Body of pancreas (tissue), 4 donors: Measurements from ENCODE around the gene MFSD8. TPM values are rescaled to one million over a fixed set of nuclear protein-coding genes. Genes with fewer than 3 reads are reported as not detected.
"Not testable (repeated sequence)": the region's sequence is repeated elsewhere in the genome, so short reads cannot be mapped to it uniquely, and the experiment has no call there.

Source experiments
- ATAC-seq: fragments of 150-250 bp; one replicate; pipeline ENCODE4 v1.9.1; 2016
- DNase-seq, 4 donors: peaks; one replicate each; pipeline ENCODE4 v3.0.0-alpha.2; 2019
- H3K27ac ChIP-seq, 4 donors: fragments of 200-600 bp; sonication (generic); 1 replicate in 3 of 4; 2 replicates in 1 of 4; pipeline versions ENCODE4 v1.5.1 to v1.6.1; 2016 to 2019; ENCODE audit warnings: mild to moderate bottlenecking in 1 of 4, mixed read lengths in 1 of 4, moderate library complexity in 1 of 4
- H3K27me3 ChIP-seq, 2 donors: fragments of 200-600 bp; sonication (generic); one replicate each; pipeline ENCODE4 v1.6.0; 2016; ENCODE audit warnings: mild to moderate bottlenecking in 1 of 2
- H3K36me3 ChIP-seq, 2 donors: fragments of 200-600 bp; sonication (generic); replicated peaks in 1 of 2; 2 replicates each; pipeline ENCODE4 v1.5.1; 2016; ENCODE audit warnings: low read depth in 2 of 2; ENCODE audit not compliant: insufficient read depth in 1 of 2
- H3K4me1 ChIP-seq: fragments of 200-600 bp; sonication (generic); one replicate; pipeline ENCODE4 v1.6.0; 2016
- H3K4me3 ChIP-seq, 2 donors: fragments of 200-600 bp; sonication (generic); 1 replicate in 1 of 2; 2 replicates in 1 of 2; pipeline ENCODE4 v1.5.1; 2016 to 2019
- H3K9me3 ChIP-seq, 3 donors: fragments of 200-600 bp; sonication (generic); 1 replicate in 2 of 3; 2 replicates in 1 of 3; pipeline ENCODE4 v1.5.1; 2016
- CTCF ChIP-seq, 7 experiments: fragments of 450-650 bp in 4 of 7; fragments of 200-600 bp in 3 of 7; sonication (generic) in 3 of 7; IDR thresholded peaks; one replicate each; pipeline ENCODE4 v1.5.1; 2016 to 2019; ENCODE audit warnings: antibody characterized with exemption in 7 of 7
- POLR2A ChIP-seq, 3 donors: fragments of 450-650 bp; IDR thresholded peaks; one replicate each; pipeline ENCODE4 v1.6.1; 2016; ENCODE audit warnings: antibody characterized with exemption in 3 of 3, mild to moderate bottlenecking in 2 of 3
- WGBS, 2 donors: methylation state at CpG; one replicate each; pipeline ENCODE4 v1.1.5; 2017; 5-methylcytosine and 5-hydroxymethylcytosine counted together
- intact Hi-C: fragments of 100-400 bp; cut with DNase I; formaldehyde crosslinking; loops from one replicate; pipeline ENCODE4 v1.15.1; 2023
- total RNA-seq, 2 donors: library from RNA; depleted of rRNA; stranded (reverse); fragments of >200 nt; gene quantifications; one replicate each; pipeline ENCODE4 v1.1.0, GENCODE V29; 2016

Gene MFSD8
- total RNA-seq, 2 donors from 2014 or later, result 12.5 to 27.0 TPM

DNA sequence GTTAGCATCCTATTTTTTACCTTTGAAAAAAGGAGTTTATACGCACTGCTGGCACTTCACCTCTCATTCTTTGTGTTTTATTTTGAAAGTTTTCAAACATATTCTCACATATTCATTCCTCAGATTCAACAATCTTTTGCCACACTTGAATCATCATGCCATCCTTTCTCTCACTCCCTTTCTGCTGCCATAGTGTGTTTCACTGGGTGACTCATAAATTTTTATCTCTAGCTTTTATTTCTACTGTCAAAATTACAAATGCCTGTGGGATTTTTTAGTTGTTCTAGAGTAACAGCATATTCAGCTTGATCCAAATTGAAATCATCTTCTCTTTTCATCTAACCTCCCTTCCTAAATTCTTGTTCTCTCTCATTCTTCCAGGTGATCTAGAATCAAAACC is 28.0 kb downstream of the MFSD8 start:
- Histone ChIP-seq H3K4me3 (no peak overlapping the region), H3K27me3 (no peaks in the 10 kb centered on the region), H3K27ac (no peak overlapping the region), H3K36me3 (peaks cover 0 to under 1% of the 10 kb centered on the region in 2 donors), H3K9me3 (no peaks in the 10 kb centered on the region), H3K4me1 (no peaks in the 10 kb centered on the region)
- WGBS, 2 donors, result 88 to 97% methylated on average over 1 of the region's 1 CpG
- TF ChIP-seq POLR2A (IDR thresholded peaks at IDR 0.05) (no peak), CTCF (IDR thresholded peaks at IDR 0.05) (no peak)
- no peak for ATAC-seq
- intact Hi-C loops, result no loop called here
- no peak for DNase-seq

- intact Hi-C loops, ATAC-seq, H3K9me3 ChIP-seq, DNase-seq, H3K27ac ChIP-seq, H3K27me3 ChIP-seq, H3K4me3 ChIP-seq, H3K4me1 ChIP-seq, H3K36me3 ChIP-seq: not testable (repeated sequence)
- WGBS, 2 donors, result 87 to 93% methylated on average over 6 of the region's 6 CpGs
Observed at GRCh38 chr4:127931836-127932235, 33.1 kb downstream of the MFSD8 start.

- no peaks in the 10 kb centered on the region for H3K27me3 ChIP-seq
- H3K27ac ChIP-seq, result no peak overlapping the region
- ATAC-seq, result no peak
- no peak for DNase-seq
- WGBS, 2 donors, result 93 to 95% methylated on average over 1 of the region's 1 CpG
- no peaks in the 10 kb centered on the region for H3K4me1 ChIP-seq
- no peaks in the 10 kb centered on the region for H3K9me3 ChIP-seq
- intact Hi-C loops, result no loop called here
- no peak overlapping the region for H3K4me3 ChIP-seq
- TF ChIP-seq POLR2A (IDR thresholded peaks at IDR 0.05) (no peak), CTCF (IDR thresholded peaks at IDR 0.05) (no peak)
- H3K36me3 ChIP-seq, result no peaks in the 10 kb centered on the region
Observed at GRCh38 chr4:127930175-127930574, 34.8 kb downstream of the MFSD8 start.

GRCh38 chr4:127925720-127926119 is 39.3 kb downstream of the MFSD8 start:
- H3K27me3 ChIP-seq, H3K27ac ChIP-seq, H3K4me3 ChIP-seq, ATAC-seq, H3K9me3 ChIP-seq, H3K4me1 ChIP-seq, intact Hi-C loops, DNase-seq, H3K36me3 ChIP-seq: not testable (repeated sequence)
- 94 to 95% methylated on average over 2 of the region's 2 CpGs for WGBS, 2 donors

DNA sequence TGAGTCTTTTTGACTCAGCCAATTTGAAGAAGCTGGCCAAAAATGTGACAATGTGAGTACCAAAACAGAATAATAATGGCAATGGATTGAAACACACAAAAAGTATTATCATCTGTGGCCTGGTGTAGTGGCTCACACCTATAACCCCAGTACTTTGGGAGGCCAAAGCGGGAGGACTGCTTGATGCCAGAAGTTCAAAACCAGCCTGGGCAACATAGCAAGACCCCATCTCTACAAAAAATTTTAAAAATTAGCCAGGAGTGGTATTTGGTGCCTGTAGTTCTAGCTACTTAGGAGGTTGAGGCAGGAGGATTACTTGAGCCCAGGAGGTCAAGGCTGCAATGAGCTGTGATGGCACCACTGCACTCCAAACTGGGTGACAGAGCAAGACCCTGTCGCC is 42.7 kb downstream of the MFSD8 start:
- Histone ChIP-seq H3K36me3 (peaks cover 9 to 11% of the 10 kb centered on the region in 2 donors), H3K9me3 (no peaks in the 10 kb centered on the region), H3K27me3 (no peaks in the 10 kb centered on the region), H3K27ac (no peak overlapping the region), H3K4me3 (no peak overlapping the region), H3K4me1 (no peaks in the 10 kb centered on the region)
- ATAC-seq, result no peak
- WGBS, 2 donors, result 97 to 98% methylated on average over 2 of the region's 2 CpGs
- intact Hi-C loops, result no loop called here
- DNase-seq, result no peak
- no peak for TF ChIP-seq CTCF (IDR thresholded peaks at IDR 0.05)
- TF ChIP-seq POLR2A (IDR thresholded peaks at IDR 0.05), result no peak

- Histone ChIP-seq H3K9me3 (no peaks in the 10 kb centered on the region), H3K27me3 (no peaks in the 10 kb centered on the region), H3K36me3 (peaks cover 9 to 12% of the 10 kb centered on the region in 2 donors), H3K4me1 (no peaks in the 10 kb centered on the region), H3K4me3 (no peak overlapping the region), H3K27ac (no peak overlapping the region)
- DNase-seq (no peak), ATAC-seq (no peak)
- intact Hi-C loops, result no loop called here
- WGBS, 2 donors, result 92 to 97% methylated on average over 3 of the region's 3 CpGs
- TF ChIP-seq CTCF (IDR thresholded peaks at IDR 0.05), result no peak
- TF ChIP-seq POLR2A (IDR thresholded peaks at IDR 0.05), result no peak
Observed at GRCh38 chr4:127920521-127920920, 44.5 kb downstream of the MFSD8 start.
